HUES6 (cell line): Measurements from ENCODE around the gene PCSK6.

Experiments
- H3K27ac ChIP-seq: 2 replicates; pipeline ENCODE4 v1.7.0; 2013; ENCODE audit warnings: low read depth, mild to moderate bottlenecking, low read length, inconsistent platforms
- H3K27me3 ChIP-seq: 2 replicates; pipeline ENCODE4 v1.6.1; 2013; ENCODE audit warnings: low read length; ENCODE audit not compliant: control insufficient read depth, insufficient read depth
- H3K36me3 ChIP-seq: 2 replicates; pipeline ENCODE4 v1.6.1; 2013; ENCODE audit warnings: low read length; ENCODE audit not compliant: control insufficient read depth, insufficient read depth
- H3K4me1 ChIP-seq: 2 replicates; pipeline ENCODE4 v1.6.1; 2013; ENCODE audit warnings: low read length; ENCODE audit not compliant: control insufficient read depth, insufficient read depth
- H3K4me3 ChIP-seq: 2 replicates; pipeline ENCODE4 v1.5.1; 2013; ENCODE audit warnings: low read depth, low read length
- H3K9ac ChIP-seq: one replicate; pipeline ENCODE4 v1.6.1; 2013; ENCODE audit warnings: mild to moderate bottlenecking, low read length
- H3K9me3 ChIP-seq: 2 replicates; pipeline ENCODE4 v1.6.1; 2013; ENCODE audit warnings: low read depth, low read length; ENCODE audit not compliant: control insufficient read depth, insufficient read depth

PCSK6 gene

DNA sequence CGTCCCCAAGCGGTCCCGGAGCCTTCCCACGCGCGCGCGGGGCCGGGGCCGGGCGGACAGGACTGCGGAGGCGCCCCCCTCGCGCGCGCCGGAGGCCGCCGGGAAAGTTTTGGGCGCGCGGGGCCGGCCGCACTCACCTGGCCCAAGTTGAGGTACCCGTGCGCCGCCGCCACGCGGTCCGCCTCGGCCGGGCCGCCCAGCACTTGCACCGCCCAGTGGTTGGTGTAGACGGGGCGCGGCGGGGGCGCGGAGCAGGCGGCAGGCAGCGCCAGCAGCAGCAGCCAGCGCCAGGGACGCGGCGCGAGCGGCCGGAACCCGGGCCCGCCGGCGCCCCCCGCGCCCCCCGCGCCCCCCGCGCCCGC lies 289 bp downstream of the PCSK6 start:
- no peaks in the 10 kb centered on the region for H3K36me3 ChIP-seq
- no peak overlapping the region for H3K9ac ChIP-seq
- peaks cover 2% of the 10 kb centered on the region; the same call in 1 of the 2 replicates for H3K4me1 ChIP-seq
- peaks cover 53% of the 10 kb centered on the region for H3K27me3 ChIP-seq
- H3K9me3 ChIP-seq: peaks cover 5% of the 10 kb centered on the region
- H3K27ac ChIP-seq: no peak overlapping the region
- H3K4me3 ChIP-seq: peak overlapping the region; percentile 44; the same call in 1 of the 2 replicates

DNA sequence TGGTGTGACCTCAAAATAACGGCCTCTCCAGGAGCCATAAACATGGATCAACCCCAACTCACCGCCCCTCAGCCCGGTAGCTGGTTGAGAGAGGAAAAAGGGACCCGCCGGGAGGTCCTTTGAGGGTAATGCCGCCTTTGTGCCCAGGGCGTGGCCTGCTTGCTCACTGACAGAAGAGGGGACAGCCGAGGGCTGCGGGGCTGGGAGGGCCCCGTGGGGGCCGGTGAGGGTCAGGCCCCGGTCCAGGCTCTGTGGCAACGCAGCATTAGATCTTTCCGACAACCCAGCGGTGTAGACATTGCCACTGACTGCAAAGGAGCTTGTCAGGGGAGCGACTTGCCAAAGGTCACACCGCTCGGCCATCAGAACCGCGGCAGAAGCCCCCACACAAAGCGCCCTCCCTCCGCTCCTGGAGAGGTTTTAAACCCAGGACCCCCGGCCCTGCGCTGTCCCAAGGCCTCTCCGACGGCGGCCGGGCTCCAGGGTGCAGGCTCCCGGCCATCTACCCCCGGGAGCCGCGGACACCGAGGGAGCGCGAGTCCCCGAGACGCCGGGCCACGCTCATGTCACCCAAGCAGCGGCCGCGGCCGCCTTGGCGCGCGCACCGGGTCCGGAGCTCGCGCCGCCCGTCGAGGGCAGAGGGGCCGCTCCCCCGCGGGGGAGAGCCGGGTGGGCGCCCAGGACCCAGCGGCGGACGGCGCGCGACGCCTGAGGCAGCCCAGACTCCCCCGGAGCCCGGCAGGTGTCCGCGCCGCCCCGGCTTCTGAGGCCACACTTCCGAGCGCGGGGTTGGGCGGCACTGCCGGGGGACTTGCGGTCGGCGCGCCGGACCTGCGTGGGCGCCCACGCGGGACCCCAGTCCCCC lies 975 bp downstream of the PCSK6 start:
- Histone ChIP-seq H3K27ac (no peak overlapping the region), H3K36me3 (no peaks in the 10 kb centered on the region), H3K9me3 (peaks cover 5% of the 10 kb centered on the region), H3K9ac (no peak overlapping the region), H3K4me1 (peaks cover 2% of the 10 kb centered on the region; the same call in 1 of the 2 replicates), H3K4me3 (peak overlapping the region; percentile 43), H3K27me3 (peaks cover 53% of the 10 kb centered on the region)

DNA sequence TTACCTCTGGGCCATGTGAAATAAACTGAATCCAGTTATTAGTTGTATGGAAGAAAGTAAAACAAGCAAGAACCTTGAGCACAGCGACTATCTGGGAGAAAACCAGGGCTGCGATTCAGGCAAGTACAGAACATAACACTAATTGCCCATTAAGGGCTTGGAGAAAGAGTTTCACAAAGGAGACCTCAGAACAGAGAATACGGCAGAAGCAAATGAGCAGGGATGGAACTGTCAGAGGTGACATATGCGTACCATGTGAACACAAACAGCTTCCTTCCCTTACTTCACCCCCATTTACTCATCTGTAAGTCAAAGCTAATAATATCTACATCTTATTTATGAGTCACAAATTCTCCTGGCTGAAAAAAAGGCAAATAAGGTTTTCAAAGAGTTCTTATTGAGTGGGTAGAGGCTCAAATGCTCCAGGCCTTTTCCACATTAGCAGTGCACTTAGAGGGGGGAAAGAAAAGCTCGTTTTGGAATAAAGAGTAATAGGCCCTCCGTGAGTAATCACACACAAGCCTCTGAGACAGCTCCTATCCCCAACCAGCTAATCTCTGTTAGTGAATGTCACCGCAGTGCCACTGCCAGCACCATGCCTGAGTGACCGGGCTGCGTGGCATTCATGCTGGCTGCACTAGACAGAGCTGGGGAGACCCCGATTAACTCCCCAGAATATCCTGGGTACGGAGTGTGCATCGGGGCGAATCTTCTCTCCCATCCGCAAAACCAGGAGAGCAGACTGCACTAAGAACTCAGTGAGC lies 2.6 kb downstream of the PCSK6 start:
- Histone ChIP-seq H3K27ac (no peak overlapping the region), H3K4me3 (no peak overlapping the region), H3K9me3 (no peaks in the 10 kb centered on the region; the same call in 1 of the 2 replicates), H3K27me3 (peaks cover 48% of the 10 kb centered on the region), H3K36me3 (no peaks in the 10 kb centered on the region), H3K4me1 (peaks cover 2% of the 10 kb centered on the region; the same call in 1 of the 2 replicates), H3K9ac (no peak overlapping the region)

DNA sequence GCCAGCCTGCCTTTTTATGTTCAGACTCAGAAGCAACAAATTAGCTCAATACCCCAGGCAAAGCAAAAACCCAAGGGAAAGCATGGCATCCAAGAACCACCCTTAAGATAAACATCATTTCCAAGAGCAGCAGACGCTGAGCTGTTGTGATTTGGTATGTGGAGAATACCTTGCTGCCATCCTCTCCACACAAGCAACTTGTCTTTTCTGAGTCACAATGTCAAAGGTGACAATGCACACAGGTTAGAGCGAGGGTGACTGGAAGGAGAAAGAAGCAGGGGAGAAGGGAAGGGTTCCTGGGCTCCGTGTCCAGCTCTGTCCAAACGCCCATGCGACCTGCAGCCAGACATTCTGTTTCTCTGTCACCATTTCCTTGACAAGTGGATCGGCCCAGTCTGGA lies 6.0 kb downstream of the PCSK6 start:
- H3K9ac ChIP-seq: no peak overlapping the region
- no peak overlapping the region for H3K4me3 ChIP-seq
- H3K4me1 ChIP-seq: peaks cover 12% of the 10 kb centered on the region; the same call in 1 of the 2 replicates
- H3K9me3 ChIP-seq: no peaks in the 10 kb centered on the region
- no peaks in the 10 kb centered on the region for H3K36me3 ChIP-seq
- H3K27me3 ChIP-seq: peaks cover 24% of the 10 kb centered on the region
- H3K27ac ChIP-seq: no peak overlapping the region

DNA sequence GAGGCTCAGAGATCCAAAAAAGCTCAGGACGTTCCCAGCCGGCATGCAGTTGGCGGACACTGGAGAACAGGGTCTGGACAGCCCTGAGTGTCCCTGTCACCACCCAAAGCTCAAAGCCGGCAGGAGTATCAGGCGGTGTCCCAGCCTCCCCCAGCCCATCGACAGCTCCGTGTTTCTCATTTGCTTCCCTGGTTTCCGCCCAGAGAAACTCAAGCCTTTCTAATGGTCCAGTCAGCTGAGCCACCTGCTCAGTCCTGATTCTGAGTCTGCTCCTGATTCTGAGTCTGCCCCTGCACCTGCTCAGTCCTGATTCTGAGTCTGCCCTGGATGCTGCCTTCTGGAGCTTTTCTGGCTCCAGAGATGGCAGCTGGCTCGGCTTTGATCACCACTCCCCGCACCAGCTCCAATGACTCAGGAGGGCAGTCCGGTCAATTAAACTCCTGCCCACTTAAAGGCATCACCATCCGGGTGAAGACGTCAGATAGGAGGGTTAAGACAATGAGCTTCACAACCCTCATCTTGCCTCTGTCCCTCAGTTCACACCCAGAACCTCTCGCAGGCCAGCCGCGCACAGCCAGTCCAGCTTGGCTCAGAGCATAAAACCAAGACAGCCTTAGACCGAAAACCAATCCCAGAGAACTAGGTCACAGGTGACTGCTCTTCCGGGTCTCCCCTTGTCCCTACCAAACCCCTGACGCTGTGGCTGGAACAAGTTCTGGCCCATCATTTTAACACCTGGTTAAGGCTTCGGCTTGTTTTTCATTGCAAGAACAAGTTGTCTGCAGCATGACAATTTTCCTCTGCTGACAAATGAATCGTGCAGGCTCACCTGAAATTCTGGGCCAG lies 6.8 kb downstream of the PCSK6 start:
- Histone ChIP-seq H3K4me1 (peaks cover 10% of the 10 kb centered on the region; the same call in 1 of the 2 replicates), H3K36me3 (no peaks in the 10 kb centered on the region), H3K9me3 (no peaks in the 10 kb centered on the region), H3K27ac (no peak overlapping the region), H3K4me3 (no peak overlapping the region), H3K9ac (no peak overlapping the region), H3K27me3 (peaks cover 17% of the 10 kb centered on the region)

DNA sequence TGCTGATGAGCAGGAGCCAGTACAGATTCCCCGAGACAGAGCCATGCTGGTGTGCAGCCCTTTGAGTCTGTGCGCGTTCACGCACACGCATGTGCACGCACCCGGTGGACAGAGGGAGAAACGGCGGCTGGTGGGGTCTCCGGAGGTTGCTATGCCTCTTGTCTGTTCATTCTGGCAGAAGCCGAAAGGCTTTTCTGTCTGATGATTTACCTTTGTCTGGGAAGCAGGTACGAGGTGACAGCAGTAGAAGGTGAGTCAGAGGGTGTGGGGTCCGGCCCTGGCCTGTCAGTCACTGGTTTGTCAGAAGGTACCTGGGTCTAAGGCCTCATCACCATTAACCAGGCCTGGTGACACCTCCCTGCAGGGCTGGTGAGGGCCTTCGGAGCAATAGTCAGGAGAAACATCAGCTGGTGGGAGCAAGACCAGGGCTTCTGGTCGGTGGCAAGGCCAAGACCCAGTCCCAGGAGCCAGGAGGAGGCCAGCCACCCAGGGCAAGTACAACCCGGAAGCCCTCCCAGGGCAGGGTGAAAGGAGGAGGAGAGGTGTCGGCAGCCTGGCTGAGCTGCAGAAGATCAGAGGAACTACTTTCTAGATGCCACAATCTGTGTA lies 7.5 kb downstream of the PCSK6 start:
- Histone ChIP-seq H3K4me1 (peaks cover 10% of the 10 kb centered on the region; the same call in 1 of the 2 replicates), H3K9ac (no peak overlapping the region), H3K27ac (no peak overlapping the region), H3K36me3 (no peaks in the 10 kb centered on the region), H3K4me3 (no peak overlapping the region), H3K9me3 (no peaks in the 10 kb centered on the region), H3K27me3 (peaks cover 10% of the 10 kb centered on the region)

DNA sequence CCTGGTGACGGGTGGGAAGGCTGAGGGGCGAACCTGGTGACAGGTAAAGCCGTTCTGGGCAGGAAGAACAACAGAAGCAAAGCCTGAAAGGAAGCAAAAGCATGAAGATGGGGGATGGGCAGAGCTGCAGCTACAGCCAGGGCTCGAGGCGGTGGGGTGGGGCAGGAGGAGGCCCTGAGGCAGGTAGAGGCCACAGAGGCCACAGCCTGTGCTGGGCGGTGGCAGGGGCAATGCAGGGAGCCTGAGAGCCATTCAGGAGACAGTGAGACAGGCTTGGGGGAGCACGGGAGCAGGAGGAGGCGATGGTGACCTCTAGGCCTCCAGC lies 8.2 kb downstream of the PCSK6 start:
- Histone ChIP-seq H3K27me3 (peaks cover 3% of the 10 kb centered on the region; the same call in 1 of the 2 replicates), H3K36me3 (no peaks in the 10 kb centered on the region), H3K27ac (no peak overlapping the region), H3K4me1 (peaks cover 10% of the 10 kb centered on the region; the same call in 1 of the 2 replicates), H3K4me3 (no peak overlapping the region), H3K9me3 (no peaks in the 10 kb centered on the region), H3K9ac (no peak overlapping the region)

DNA sequence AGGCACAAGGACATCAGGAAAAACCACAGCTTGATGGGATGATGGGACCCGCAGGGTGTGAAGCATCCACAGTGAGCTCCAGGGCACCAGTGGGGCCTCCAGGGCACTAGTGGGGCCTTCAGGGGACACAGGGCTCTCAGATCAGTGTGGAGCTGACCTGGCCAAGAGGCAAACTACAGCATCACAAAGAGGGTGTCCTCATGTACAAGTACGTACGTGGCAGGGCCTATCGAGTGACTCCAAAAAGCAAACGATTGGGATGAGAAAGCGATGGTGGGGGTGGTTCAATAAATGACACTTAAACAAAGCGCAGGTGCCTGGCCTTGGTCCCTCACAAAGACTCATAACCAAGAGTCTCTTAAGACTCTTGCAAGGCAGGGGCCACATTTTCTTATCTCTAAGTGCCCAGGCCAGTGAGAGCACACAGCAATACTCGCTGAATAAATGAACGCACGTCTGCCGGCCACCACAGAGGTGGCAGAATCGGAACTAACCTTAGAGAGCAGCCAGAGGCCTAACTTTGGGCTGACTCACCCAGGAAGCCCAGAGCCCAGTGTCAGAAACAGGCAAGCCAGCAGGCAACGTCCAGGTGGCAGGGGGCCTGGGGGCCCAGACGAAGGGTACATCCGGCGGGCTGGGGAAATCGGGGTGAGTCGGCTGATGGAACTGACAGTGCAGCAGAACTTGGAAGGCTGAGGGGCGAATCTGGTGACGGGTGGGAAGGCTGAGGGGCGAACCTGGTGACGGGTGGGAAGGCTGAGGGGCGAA lies 8.7 kb downstream of the PCSK6 start:
- no peaks in the 10 kb centered on the region for H3K27me3 ChIP-seq
- no peaks in the 10 kb centered on the region for H3K9me3 ChIP-seq
- peaks cover 10% of the 10 kb centered on the region; the same call in 1 of the 2 replicates for H3K4me1 ChIP-seq
- no peaks in the 10 kb centered on the region for H3K36me3 ChIP-seq
- H3K4me3 ChIP-seq: no peak overlapping the region
- no peak overlapping the region for H3K9ac ChIP-seq
- H3K27ac ChIP-seq: no peak overlapping the region

DNA sequence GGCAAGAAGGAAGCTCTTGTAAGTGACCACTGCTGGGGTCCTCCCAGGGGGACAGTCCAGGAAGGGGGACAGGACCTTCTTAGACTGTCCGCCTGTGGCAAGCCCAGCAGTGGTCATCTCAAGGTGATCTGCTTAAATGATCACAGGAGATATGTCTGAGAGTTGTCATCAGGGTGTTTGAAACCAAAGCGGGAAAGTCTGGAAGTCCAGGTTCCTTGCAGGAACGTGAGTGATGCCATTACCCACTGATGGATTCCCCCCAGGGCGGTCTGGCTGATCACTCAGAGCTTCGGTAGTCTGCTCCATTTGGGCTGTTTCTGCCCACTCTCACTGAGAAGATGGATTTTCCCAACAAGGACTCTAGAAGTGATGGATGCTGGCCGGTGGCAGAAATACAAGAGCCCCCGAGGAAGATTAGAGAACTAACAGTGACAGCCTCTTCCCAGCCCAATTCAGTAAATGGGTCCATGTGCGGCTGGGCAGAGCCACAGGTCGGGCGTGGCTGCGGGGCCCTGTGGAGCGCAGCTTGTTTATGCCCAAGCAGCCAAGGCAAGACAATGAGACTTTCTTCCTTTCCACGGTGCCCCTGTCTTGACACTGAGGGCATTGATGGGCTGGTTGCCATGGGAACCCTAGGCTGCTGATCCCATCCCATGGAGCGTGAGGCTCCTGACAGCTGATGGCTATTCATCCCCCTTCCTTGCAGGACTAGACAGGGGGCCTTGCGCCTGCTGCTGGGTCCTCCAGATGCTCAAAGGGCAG lies 9.5 kb downstream of the PCSK6 start:
- no peak overlapping the region for H3K27ac ChIP-seq
- no peaks in the 10 kb centered on the region for H3K9me3 ChIP-seq
- no peaks in the 10 kb centered on the region for H3K27me3 ChIP-seq
- H3K36me3 ChIP-seq: no peaks in the 10 kb centered on the region
- H3K4me3 ChIP-seq: no peak overlapping the region
- no peak overlapping the region for H3K9ac ChIP-seq
- H3K4me1 ChIP-seq: peaks cover 10% of the 10 kb centered on the region; the same call in 1 of the 2 replicates
